DMS153 treated with DMSO at 0.1 percent for 48 hours (cell line): ENCODE results near the gene PRR19.

Experiments
- DNase-seq: peaks from one replicate; lab custom pipeline; 2025; ENCODE audit not compliant: unreplicated experiment; lab: John Stamatoyannopoulos, UW

Gene PRR19

GRCh38 chr19:42271045-42271419, 30.9 kb upstream of the PRR19 start:
- no peak for DNase-seq

GRCh38 chr19:42271861-42272534, 29.9 kb upstream of the PRR19 start:
- no peak for DNase-seq

- DNase-seq, result no peak
Observed at GRCh38 chr19:42272535-42272897, 29.4 kb upstream of the PRR19 start.

- DNase-seq, result no peak
Observed at GRCh38 chr19:42272989-42273406, 28.9 kb upstream of the PRR19 start.

GRCh38 chr19:42273407-42274064, 28.4 kb upstream of the PRR19 start:
- DNase-seq, result no peak

GRCh38 chr19:42274065-42274682, 27.8 kb upstream of the PRR19 start:
- no peak for DNase-seq

GRCh38 chr19:42275103-42275502, 26.8 kb upstream of the PRR19 start:
- DNase-seq, result no peak

- no peak for DNase-seq
Observed at GRCh38 chr19:42275517-42275916, 26.4 kb upstream of the PRR19 start.

- DNase-seq, result no peak
Observed at GRCh38 chr19:42276284-42276683, 25.6 kb upstream of the PRR19 start.

- no peak for DNase-seq
Observed at GRCh38 chr19:42276821-42277220, 25.1 kb upstream of the PRR19 start.

GRCh38 chr19:42277821-42278451, 24.0 kb upstream of the PRR19 start:
- no peak for DNase-seq

GRCh38 chr19:42278452-42279154, 23.3 kb upstream of the PRR19 start:
- no peak for DNase-seq

- no peak for DNase-seq
Observed at GRCh38 chr19:42279155-42279901, 22.6 kb upstream of the PRR19 start.

GRCh38 chr19:42279902-42280814, 21.8 kb upstream of the PRR19 start:
- peak; percentile 89 for DNase-seq

- no peak for DNase-seq
Observed at GRCh38 chr19:42280815-42281145, 21.2 kb upstream of the PRR19 start.

GRCh38 chr19:42281146-42281826, 20.6 kb upstream of the PRR19 start:
- DNase-seq, result no peak

- no peak for DNase-seq
Observed at GRCh38 chr19:42281827-42282762, 19.8 kb upstream of the PRR19 start.

GRCh38 chr19:42282819-42283187, 19.1 kb upstream of the PRR19 start:
- DNase-seq, result no peak
